OCI-LY3 (cell line): ENCODE data around the gene CNDP1.

Experiments used
- CTCF ChIP-seq: fragments of 200-600, 300-600 bp; sonication (generic); IDR thresholded peaks from 2 replicates; pipeline ENCODE4 v1.5.1; 2014; ENCODE audit warnings: antibody characterized with exemption, low read length, low read depth
- EZH2phosphoT487 ChIP-seq: fragments of 200-600 bp; shearing (Covaris generic); IDR thresholded peaks from 2 replicates; pipeline ENCODE4 v1.6.1; 2018; ENCODE audit warnings: antibody characterized with exemption, mixed run types, low read depth

GRCh38 chr18:74500372-74500771, 33.9 kb upstream of the CNDP1 start:
- TF ChIP-seq CTCF (no peak), EZH2phosphoT487 (no peak)
